Spleen (tissue), 11 donors: ENCODE data around the gene CACNA1C. TPM values are rescaled to one million over a fixed set of nuclear protein-coding genes. Genes with fewer than 3 reads are reported as not detected.

Source experiments
- DNase-seq: peaks from one replicate; pipeline ENCODE4 v3.0.0-alpha.2; 2020
- H3K27ac ChIP-seq, 8 donors: fragments of 200-600 bp; sonication (generic) in 7 of 8; 1 replicate in 4 of 8; 2 replicates in 4 of 8; pipeline versions ENCODE4 v1.5.0 to v1.8.0; 2016 to 2021; ENCODE audit warnings: inconsistent platforms in 4 of 8, mild to moderate bottlenecking in 4 of 8, moderate library complexity in 1 of 8
- H3K27me3 ChIP-seq, 7 donors: fragments of 200-600 bp; sonication (generic) in 6 of 7; replicated peaks in 1 of 7; 1 replicate in 4 of 7; 2 replicates in 3 of 7; pipeline versions ENCODE4 v1.5.0 to v1.8.0; 2016 to 2021; ENCODE audit warnings: inconsistent platforms in 3 of 7, mild to moderate bottlenecking in 1 of 7
- H3K36me3 ChIP-seq, 6 donors: fragments of 200-600 bp; sonication (generic) in 5 of 6; 1 replicate in 4 of 6; 2 replicates in 2 of 6; pipeline versions ENCODE4 v1.5.0 to v1.8.0; 2016 to 2021; ENCODE audit warnings: inconsistent platforms in 2 of 6
- H3K4me1 ChIP-seq, 6 donors: fragments of 200-600 bp; sonication (generic) in 5 of 6; 1 replicate in 3 of 6; 2 replicates in 3 of 6; pipeline versions ENCODE4 v1.5.0 to v1.8.0; 2016 to 2021; ENCODE audit warnings: inconsistent platforms in 3 of 6
- H3K4me3 ChIP-seq, 8 donors: fragments of 200-600 bp; sonication (generic) in 7 of 8; 1 replicate in 4 of 8; 2 replicates in 4 of 8; pipeline versions ENCODE4 v1.5.0 to v1.8.0; 2016 to 2021; ENCODE audit warnings: inconsistent platforms in 4 of 8, mild to moderate bottlenecking in 4 of 8, moderate library complexity in 2 of 8
- H3K9me3 ChIP-seq, 8 donors: fragments of 200-600 bp; sonication (generic) in 7 of 8; 1 replicate in 4 of 8; 2 replicates in 4 of 8; pipeline versions ENCODE4 v1.5.0 to v1.8.0; 2016 to 2021; ENCODE audit warnings: inconsistent platforms in 4 of 8
- POLR2A ChIP-seq, 3 donors: fragments of 450-650 bp; IDR thresholded peaks; one replicate each; pipeline ENCODE4 v1.5.1; 2017; ENCODE audit warnings: antibody characterized with exemption in 3 of 3, mild to moderate bottlenecking in 1 of 3
- POLR2AphosphoS5 ChIP-seq, 3 donors: sonication (generic); formaldehyde crosslinking; IDR thresholded peaks; one replicate each; pipeline ENCODE4 v1.5.1; 2017; ENCODE audit warnings: antibody characterized with exemption in 3 of 3
- WGBS, 5 donors: extraction: QIAGEN DNeasy Blood & Tissue Kit in 3 of 5; methylation state at CpG; one replicate each; pipeline versions ENCODE4 v1.1.5 to v1.1.7; 2013 to 2018; 5-methylcytosine and 5-hydroxymethylcytosine counted together
- intact Hi-C: fragments of 100-400 bp; cut with DNase I; formaldehyde crosslinking; loops from one replicate; pipeline ENCODE4 v1.15.0; 2023; ENCODE audit warnings: low total_unique reads
- polyA plus RNA-seq, 3 donors: library from polyadenylated mRNA; stranded (reverse); fragments of 200-250 nt; gene quantifications; one replicate each; pipeline ENCODE4 v1.2.1, GENCODE V29; 2013
- total RNA-seq, 7 donors: library from RNA; depleted of rRNA in 3 of 7; stranded (reverse); fragments of >200 nt in 3 of 7; fragmentation: NEBNext Ultra II Directional in 4 of 7; extraction: Animal tissue kit (Norgen Biotek cat#: 25700) in 4 of 7; gene quantifications; one replicate each; pipeline versions ENCODE4 v1.1.0 to v1.2.1, GENCODE V29; 2016 to 2021
- TF ChIP-seq, protein P1 (sequence below), 11 experiments: fragments of 200-600 bp in 7 of 11; fragments of 450-650 bp in 4 of 11; sonication (generic) in 4 of 11; IDR thresholded peaks in 8 of 11; conservative IDR thresholded peaks in 3 of 11; 1 replicate in 7 of 11; 2 replicates in 4 of 11; pipeline versions ENCODE4 v1.4.0 to v1.8.0; 2016 to 2021; ENCODE audit warnings: antibody characterized with exemption in 11 of 11, inconsistent platforms in 4 of 11, mild to moderate bottlenecking in 1 of 11
- donor health status: healthy with polysubstance abuse.
- donor health status: DM: no; HTN: no; CAD: no; lungs with moderate emphysema.
- donor health status: DM: no; HTN: no; CAD: no.
- donor health status: Bipolar disorder and iron deficiency.
- donor health status: healthy.
- donor health status: DM: no; HTN: no; CAD: no.
- donor health status: DM: yes; HTN: yes; CAD: no.

Gene CACNA1C
- total and polyA plus RNA-seq, 10 donors = 0.67 to 27.6 (median 18.4) TPM

DNA sequence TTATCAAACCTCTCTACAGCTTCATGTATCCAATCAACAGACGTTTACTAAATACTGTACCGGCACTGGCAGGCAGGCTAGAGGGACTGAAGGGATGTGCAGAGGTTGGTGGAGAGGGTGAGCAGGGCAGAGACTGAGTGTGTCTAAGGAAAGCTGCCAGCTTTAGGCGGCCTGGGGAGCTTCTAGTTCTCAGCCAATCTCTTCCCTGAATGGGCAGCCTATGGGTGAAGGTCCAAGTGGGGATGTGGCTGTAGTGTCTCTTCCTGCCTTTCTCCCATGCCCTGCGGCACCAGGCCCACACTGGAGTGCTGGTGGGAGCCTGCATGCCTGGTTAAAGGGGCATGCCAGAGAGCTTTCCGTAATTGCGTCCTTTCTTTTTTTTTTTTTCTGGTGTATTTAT, 239.8 kb downstream of the CACNA1C start:
- intact Hi-C loops = no loop called here
- DNase-seq = no peak

DNA sequence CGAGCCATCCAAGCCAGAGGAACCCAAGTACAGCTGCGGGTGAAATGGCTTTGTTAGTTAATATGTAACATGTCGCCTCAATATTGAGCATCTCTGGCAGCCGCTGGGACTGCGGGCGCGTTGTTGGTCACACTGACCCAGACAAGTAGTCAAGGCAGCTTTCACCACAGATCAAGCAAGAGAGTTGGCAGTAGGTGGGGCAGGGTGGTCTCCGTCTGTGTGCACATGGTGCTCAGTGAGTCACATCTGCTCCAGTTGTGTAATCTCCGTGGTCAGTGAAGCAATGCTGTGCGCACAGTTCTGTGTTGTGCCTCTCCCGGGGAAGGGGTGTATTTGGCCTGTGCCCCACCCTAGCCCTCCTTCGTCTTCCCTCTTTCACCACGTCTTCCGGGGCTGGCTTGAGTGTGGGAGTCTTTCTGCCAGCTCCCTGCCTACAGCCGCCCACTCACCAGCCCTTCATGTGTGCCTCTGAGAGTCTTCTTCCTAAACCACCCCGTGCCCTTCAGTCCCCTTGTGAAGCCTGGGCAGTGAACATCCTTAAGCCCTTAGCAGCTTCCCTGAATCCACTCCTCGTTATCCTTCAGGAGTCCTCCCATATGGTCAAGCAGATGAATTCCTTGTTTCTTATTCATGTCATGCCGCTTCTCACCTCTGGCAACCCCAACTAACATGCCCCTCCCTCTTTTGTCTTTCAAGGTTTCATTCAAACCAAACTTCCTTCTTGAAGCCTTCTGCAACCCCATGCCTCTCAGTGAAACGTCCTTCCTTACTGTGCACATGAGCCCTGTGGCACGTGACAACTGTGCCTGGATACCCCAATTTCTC, 242.1 kb downstream of the CACNA1C start:
- no peaks in the 10 kb centered on the region for H3K36me3 ChIP-seq
- DNase-seq = no peak
- H3K4me1 ChIP-seq = peaks cover 3 to 65% (median 29%) of the 10 kb centered on the region in 6 donors
- peaks cover 0 to 8% (median 0%) of the 10 kb centered on the region in 7 donors for H3K27me3 ChIP-seq
- 18 to 51% (median 40%) methylated on average over 18 to 20 of the region's 20 CpGs for WGBS, 5 donors
- intact Hi-C loops = no loop called here
- peak overlapping the region in 4 of 8 donors; percentile 52 to 84 (median 64) for H3K27ac ChIP-seq
- no peak overlapping the region for H3K4me3 ChIP-seq
- no peaks in the 10 kb centered on the region for H3K9me3 ChIP-seq
- no peak for TF ChIP-seq POLR2A (IDR thresholded peaks at IDR 0.05)
- no peak for TF ChIP-seq POLR2AphosphoS5 (IDR thresholded peaks at IDR 0.05)
- TF ChIP-seq, protein P1, sequence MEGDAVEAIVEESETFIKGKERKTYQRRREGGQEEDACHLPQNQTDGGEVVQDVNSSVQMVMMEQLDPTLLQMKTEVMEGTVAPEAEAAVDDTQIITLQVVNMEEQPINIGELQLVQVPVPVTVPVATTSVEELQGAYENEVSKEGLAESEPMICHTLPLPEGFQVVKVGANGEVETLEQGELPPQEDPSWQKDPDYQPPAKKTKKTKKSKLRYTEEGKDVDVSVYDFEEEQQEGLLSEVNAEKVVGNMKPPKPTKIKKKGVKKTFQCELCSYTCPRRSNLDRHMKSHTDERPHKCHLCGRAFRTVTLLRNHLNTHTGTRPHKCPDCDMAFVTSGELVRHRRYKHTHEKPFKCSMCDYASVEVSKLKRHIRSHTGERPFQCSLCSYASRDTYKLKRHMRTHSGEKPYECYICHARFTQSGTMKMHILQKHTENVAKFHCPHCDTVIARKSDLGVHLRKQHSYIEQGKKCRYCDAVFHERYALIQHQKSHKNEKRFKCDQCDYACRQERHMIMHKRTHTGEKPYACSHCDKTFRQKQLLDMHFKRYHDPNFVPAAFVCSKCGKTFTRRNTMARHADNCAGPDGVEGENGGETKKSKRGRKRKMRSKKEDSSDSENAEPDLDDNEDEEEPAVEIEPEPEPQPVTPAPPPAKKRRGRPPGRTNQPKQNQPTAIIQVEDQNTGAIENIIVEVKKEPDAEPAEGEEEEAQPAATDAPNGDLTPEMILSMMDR (IDR thresholded peaks at IDR 0.05 in 8 of 11, conservative IDR thresholded peaks at IDR 0.05 in 3 of 11) = no peak

More for the DNA sequence above, 239.8 kb downstream of the CACNA1C start:
- H3K4me1 ChIP-seq = peaks cover 8 to 78% (median 36%) of the 10 kb centered on the region in 6 donors
- no peak for TF ChIP-seq POLR2A (IDR thresholded peaks at IDR 0.05)
- TF ChIP-seq, protein P1 (IDR thresholded peaks at IDR 0.05 in 8 of 11, conservative IDR thresholded peaks at IDR 0.05 in 3 of 11) = no peak
- no peak for TF ChIP-seq POLR2AphosphoS5 (IDR thresholded peaks at IDR 0.05)
- WGBS, 5 donors = 52 to 84% (median 76%) methylated on average over 6 of the region's 6 CpGs
- H3K27ac ChIP-seq = no peak overlapping the region
- no peaks in the 10 kb centered on the region for H3K36me3 ChIP-seq
- H3K4me3 ChIP-seq = no peak overlapping the region
- H3K9me3 ChIP-seq = no peaks in the 10 kb centered on the region
- H3K27me3 ChIP-seq = peaks cover 0 to 3% (median 0%) of the 10 kb centered on the region in 7 donors

DNA sequence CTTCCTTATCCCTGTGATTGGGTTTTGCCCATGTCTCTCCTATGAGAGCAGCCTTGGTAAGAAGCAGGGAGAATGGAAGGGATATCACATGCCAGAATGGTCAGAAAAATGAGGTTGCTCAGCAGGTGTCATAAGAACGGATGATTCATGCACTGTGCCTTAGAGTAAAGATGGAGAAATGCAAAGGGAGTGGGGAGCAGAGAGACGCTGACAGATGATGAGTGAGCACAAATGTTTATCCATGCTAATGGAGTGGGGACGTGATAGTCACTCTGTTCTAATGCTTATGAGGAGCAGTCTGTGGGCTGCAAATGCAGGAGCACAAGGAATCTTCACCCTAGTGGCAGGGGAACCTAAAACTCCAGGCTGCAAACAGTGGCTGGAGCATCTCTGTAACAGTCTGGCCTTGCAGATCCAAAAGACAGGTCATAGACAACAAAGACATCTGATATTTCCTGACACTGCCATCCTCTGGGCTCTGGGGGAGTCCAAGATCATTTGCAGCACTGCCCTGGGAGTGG, 243.2 kb downstream of the CACNA1C start:
- H3K9me3 ChIP-seq = no peaks in the 10 kb centered on the region
- peak overlapping the region in 2 of 8 donors; percentile 52 to 84 for H3K27ac ChIP-seq
- H3K36me3 ChIP-seq = no peaks in the 10 kb centered on the region
- no peak for DNase-seq
- no peak overlapping the region for H3K4me3 ChIP-seq
- intact Hi-C loops = no loop called here
- TF ChIP-seq, protein P1 (IDR thresholded peaks at IDR 0.05 in 8 of 11, conservative IDR thresholded peaks at IDR 0.05 in 3 of 11) = no peak
- no peak for TF ChIP-seq POLR2AphosphoS5 (IDR thresholded peaks at IDR 0.05)
- no peak for TF ChIP-seq POLR2A (IDR thresholded peaks at IDR 0.05)
- 42 to 79% (median 49%) methylated on average over 3 of the region's 3 CpGs for WGBS, 5 donors
- peaks cover 0 to 11% (median 0%) of the 10 kb centered on the region in 7 donors for H3K27me3 ChIP-seq
- peaks cover 3 to 62% (median 26%) of the 10 kb centered on the region in 6 donors for H3K4me1 ChIP-seq

DNA sequence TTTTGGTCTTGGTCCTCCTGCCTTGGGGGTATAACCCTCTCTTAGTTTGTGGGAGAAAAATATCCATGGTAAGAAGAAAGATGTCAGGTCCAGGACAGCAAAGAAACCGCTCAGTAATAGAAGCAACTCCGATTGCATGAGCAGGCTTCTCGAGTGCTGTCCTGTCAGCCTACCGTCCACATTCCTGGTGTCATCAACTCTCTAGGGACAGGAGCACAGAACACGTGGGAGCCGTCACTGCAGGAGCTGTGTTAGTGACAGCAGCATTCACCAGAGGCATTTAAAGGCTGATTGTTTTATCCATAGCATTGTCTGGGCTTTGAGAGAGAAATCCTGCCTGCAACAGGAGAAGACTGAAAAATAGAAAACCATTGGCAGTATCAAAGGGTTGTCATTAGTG, 244.2 kb downstream of the CACNA1C start:
- peaks cover 0 to 12% (median 0%) of the 10 kb centered on the region in 7 donors for H3K27me3 ChIP-seq
- no peak overlapping the region for H3K27ac ChIP-seq
- no peak overlapping the region for H3K4me3 ChIP-seq
- WGBS, 5 donors = 70 to 91% (median 79%) methylated on average over 6 of the region's 6 CpGs
- intact Hi-C loops = no loop called here
- peaks cover 3 to 61% (median 21%) of the 10 kb centered on the region in 6 donors for H3K4me1 ChIP-seq
- DNase-seq = no peak
- H3K36me3 ChIP-seq = no peaks in the 10 kb centered on the region
- no peaks in the 10 kb centered on the region for H3K9me3 ChIP-seq
- TF ChIP-seq, protein P1 (IDR thresholded peaks at IDR 0.05 in 8 of 11, conservative IDR thresholded peaks at IDR 0.05 in 3 of 11) = no peak
- no peak for TF ChIP-seq POLR2A (IDR thresholded peaks at IDR 0.05)
- TF ChIP-seq POLR2AphosphoS5 (IDR thresholded peaks at IDR 0.05) = no peak
